ENCODE results near the gene UMPS.

- no peak for TF ChIP-seq REST (IDR thresholded peaks at IDR 0.05; ENCODE audit: low read depth)
- no peak for TF ChIP-seq ZBTB7A (IDR thresholded peaks at IDR 0.05; ENCODE audit: low read depth)
- no peak for TF ChIP-seq RAD21 (IDR thresholded peaks at IDR 0.05; ENCODE audit: low read depth)
- TF ChIP-seq EP300 (IDR thresholded peaks at IDR 0.05; ENCODE audit: borderline replicate concordance), result no peak
- TF ChIP-seq MAX (IDR thresholded peaks at IDR 0.05), result no peak
- no peak for TF ChIP-seq TCF12 (IDR thresholded peaks at IDR 0.05; ENCODE audit: low read depth)
Observed at GRCh38 chr3:124702950-124703349, 27.3 kb upstream of the UMPS start.
